H1 (cell line): ENCODE results near the gene GPLD1. TPM values are rescaled to one million over a fixed set of nuclear protein-coding genes. Genes with fewer than 3 reads are reported as not detected.

Experiments
- CBX8 ChIP-seq: fragments of 300-800, 300-1000 bp; sonication (generic); IDR thresholded peaks from 2 replicates; pipeline ENCODE4 v1.7.1; 2016; ENCODE audit warnings: low read depth, low read length, borderline replicate concordance
- FOSL1 ChIP-seq: IDR thresholded peaks from 2 replicates; pipeline ENCODE4 v1.6.1; 2011; ENCODE audit warnings: mild to moderate bottlenecking, low read depth, low read length, moderate library complexity; ENCODE audit not compliant: insufficient read depth
- HDAC6 ChIP-seq: IDR thresholded peaks from one replicate; pipeline ENCODE4 v1.7.1; 2012; ENCODE audit warnings: low read depth, mild to moderate bottlenecking, inconsistent platforms, low read length, moderate library complexity
- SIN3A ChIP-seq, 2 experiments: IDR thresholded peaks in 1 of 2; conservative IDR thresholded peaks in 1 of 2; 2 replicates each; pipeline ENCODE4 v1.6.1; 2011 to 2012; ENCODE audit warnings: low read length in 2 of 2, improper control_type of control experiment in 1 of 2, low read depth in 1 of 2, mild to moderate bottlenecking in 1 of 2
- SRF ChIP-seq: IDR thresholded peaks from 2 replicates; pipeline ENCODE4 v1.6.1; 2011; ENCODE audit warnings: mild to moderate bottlenecking, low read depth, low read length, moderate library complexity
- TAF1 ChIP-seq: IDR thresholded peaks from 2 replicates; pipeline ENCODE4 v1.6.1; 2011; ENCODE audit warnings: mild to moderate bottlenecking, low read depth, low read length
- YY1 ChIP-seq: IDR thresholded peaks from 2 replicates; pipeline ENCODE4 v1.6.1; 2011; ENCODE audit warnings: low read depth, mild to moderate bottlenecking, low read length
- polyA plus RNA-seq, 7 experiments: library from polyadenylated mRNA; depleted of rRNA in 3 of 7; stranded (reverse) in 5 of 7; unstranded in 2 of 7; fragments of >200 nt in 5 of 7; fragments of 200-250 nt in 2 of 7; gene quantifications; 1 replicate in 5 of 7; 2 replicates in 1 of 7; 4 replicates in 1 of 7; pipeline versions ENCODE4 v1.2.1 to v1.2.3, GENCODE V29; 2011 to 2013; ENCODE audit warnings: missing spikeins in 2 of 7, mixed read lengths in 2 of 7
- total RNA-seq: library from RNA; stranded (reverse); fragmentation: NEBNext Ultra II Directional; extraction: Animal tissue kit (Norgen Biotek cat#: 25700); gene quantifications from 2 replicates; pipeline ENCODE4 v1.2.1, GENCODE V29; 2021
- TF ChIP-seq, protein P1 (sequence below): fragments of 300-600 bp; sonication (generic); IDR thresholded peaks from 2 replicates; pipeline ENCODE4 v1.7.1; 2012; ENCODE audit warnings: low read length, moderate library complexity, mild to moderate bottlenecking, inconsistent platforms; ENCODE audit not compliant: insufficient replicate concordance
- TF ChIP-seq, protein P2 (sequence below): IDR thresholded peaks from 2 replicates; pipeline ENCODE4 v1.6.1; 2011; ENCODE audit warnings: low read length, improper control_type of control experiment

GPLD1 gene
- total and polyA plus RNA-seq, 2 of the 8 experiments (the other 6 are each of a cell fraction or from before 2014, with no cell fraction given): 3.7 to 5.3 TPM

DNA sequence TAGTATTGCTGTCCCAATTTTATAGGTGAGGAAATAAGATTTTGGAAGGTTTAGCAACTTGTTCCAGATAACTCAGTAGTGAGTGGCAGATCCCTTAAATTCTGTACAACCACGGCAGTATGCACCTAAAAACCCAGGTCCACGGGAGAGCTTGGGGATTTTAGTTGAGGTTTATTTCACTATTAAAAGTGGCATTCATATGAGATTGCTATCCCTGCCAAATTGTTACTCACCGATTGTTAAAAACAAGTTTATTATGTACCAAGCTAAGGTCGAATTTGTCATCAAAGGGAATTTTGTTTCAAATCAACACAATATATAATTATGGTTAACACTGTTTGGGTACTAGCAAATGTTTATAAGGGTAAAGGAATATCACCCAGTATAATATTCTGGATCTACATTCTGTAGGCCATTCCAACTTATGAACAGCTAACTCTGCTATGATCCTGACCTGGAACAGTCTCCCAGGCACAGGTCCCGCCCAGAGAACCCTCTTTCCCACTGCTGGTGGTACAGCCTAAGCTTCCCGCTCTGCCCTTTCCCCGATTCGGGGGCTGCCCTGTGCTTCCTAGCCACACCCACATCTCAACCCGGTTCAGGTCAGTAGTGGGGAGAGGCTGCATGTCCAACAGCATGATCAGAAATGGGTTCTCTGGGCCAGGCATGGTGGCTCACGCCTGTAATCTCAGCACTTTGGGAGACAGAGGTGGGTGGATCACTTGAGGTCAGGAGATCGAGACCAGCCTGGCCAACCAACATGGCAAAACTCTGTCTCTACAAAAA, 24.9 kb downstream of the GPLD1 start (continued):
- TF ChIP-seq, protein P1, sequence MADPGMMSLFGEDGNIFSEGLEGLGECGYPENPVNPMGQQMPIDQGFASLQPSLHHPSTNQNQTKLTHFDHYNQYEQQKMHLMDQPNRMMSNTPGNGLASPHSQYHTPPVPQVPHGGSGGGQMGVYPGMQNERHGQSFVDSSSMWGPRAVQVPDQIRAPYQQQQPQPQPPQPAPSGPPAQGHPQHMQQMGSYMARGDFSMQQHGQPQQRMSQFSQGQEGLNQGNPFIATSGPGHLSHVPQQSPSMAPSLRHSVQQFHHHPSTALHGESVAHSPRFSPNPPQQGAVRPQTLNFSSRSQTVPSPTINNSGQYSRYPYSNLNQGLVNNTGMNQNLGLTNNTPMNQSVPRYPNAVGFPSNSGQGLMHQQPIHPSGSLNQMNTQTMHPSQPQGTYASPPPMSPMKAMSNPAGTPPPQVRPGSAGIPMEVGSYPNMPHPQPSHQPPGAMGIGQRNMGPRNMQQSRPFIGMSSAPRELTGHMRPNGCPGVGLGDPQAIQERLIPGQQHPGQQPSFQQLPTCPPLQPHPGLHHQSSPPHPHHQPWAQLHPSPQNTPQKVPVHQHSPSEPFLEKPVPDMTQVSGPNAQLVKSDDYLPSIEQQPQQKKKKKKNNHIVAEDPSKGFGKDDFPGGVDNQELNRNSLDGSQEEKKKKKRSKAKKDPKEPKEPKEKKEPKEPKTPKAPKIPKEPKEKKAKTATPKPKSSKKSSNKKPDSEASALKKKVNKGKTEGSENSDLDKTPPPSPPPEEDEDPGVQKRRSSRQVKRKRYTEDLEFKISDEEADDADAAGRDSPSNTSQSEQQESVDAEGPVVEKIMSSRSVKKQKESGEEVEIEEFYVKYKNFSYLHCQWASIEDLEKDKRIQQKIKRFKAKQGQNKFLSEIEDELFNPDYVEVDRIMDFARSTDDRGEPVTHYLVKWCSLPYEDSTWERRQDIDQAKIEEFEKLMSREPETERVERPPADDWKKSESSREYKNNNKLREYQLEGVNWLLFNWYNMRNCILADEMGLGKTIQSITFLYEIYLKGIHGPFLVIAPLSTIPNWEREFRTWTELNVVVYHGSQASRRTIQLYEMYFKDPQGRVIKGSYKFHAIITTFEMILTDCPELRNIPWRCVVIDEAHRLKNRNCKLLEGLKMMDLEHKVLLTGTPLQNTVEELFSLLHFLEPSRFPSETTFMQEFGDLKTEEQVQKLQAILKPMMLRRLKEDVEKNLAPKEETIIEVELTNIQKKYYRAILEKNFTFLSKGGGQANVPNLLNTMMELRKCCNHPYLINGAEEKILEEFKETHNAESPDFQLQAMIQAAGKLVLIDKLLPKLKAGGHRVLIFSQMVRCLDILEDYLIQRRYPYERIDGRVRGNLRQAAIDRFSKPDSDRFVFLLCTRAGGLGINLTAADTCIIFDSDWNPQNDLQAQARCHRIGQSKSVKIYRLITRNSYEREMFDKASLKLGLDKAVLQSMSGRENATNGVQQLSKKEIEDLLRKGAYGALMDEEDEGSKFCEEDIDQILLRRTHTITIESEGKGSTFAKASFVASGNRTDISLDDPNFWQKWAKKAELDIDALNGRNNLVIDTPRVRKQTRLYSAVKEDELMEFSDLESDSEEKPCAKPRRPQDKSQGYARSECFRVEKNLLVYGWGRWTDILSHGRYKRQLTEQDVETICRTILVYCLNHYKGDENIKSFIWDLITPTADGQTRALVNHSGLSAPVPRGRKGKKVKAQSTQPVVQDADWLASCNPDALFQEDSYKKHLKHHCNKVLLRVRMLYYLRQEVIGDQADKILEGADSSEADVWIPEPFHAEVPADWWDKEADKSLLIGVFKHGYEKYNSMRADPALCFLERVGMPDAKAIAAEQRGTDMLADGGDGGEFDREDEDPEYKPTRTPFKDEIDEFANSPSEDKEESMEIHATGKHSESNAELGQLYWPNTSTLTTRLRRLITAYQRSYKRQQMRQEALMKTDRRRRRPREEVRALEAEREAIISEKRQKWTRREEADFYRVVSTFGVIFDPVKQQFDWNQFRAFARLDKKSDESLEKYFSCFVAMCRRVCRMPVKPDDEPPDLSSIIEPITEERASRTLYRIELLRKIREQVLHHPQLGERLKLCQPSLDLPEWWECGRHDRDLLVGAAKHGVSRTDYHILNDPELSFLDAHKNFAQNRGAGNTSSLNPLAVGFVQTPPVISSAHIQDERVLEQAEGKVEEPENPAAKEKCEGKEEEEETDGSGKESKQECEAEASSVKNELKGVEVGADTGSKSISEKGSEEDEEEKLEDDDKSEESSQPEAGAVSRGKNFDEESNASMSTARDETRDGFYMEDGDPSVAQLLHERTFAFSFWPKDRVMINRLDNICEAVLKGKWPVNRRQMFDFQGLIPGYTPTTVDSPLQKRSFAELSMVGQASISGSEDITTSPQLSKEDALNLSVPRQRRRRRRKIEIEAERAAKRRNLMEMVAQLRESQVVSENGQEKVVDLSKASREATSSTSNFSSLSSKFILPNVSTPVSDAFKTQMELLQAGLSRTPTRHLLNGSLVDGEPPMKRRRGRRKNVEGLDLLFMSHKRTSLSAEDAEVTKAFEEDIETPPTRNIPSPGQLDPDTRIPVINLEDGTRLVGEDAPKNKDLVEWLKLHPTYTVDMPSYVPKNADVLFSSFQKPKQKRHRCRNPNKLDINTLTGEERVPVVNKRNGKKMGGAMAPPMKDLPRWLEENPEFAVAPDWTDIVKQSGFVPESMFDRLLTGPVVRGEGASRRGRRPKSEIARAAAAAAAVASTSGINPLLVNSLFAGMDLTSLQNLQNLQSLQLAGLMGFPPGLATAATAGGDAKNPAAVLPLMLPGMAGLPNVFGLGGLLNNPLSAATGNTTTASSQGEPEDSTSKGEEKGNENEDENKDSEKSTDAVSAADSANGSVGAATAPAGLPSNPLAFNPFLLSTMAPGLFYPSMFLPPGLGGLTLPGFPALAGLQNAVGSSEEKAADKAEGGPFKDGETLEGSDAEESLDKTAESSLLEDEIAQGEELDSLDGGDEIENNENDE: no peak
- TF ChIP-seq FOSL1 (no peak), CBX8 (no peak), SRF (no peak), TAF1 (no peak), SIN3A (conservative IDR thresholded peaks at IDR 0.05 in 1 of 2, IDR thresholded peaks at IDR 0.05 in 1 of 2; ENCODE audit: low read depth in 1 of 2, low read length in 2 of 2) (no peak), YY1 (no peak), HDAC6 (no peak)
- TF ChIP-seq, protein P2, sequence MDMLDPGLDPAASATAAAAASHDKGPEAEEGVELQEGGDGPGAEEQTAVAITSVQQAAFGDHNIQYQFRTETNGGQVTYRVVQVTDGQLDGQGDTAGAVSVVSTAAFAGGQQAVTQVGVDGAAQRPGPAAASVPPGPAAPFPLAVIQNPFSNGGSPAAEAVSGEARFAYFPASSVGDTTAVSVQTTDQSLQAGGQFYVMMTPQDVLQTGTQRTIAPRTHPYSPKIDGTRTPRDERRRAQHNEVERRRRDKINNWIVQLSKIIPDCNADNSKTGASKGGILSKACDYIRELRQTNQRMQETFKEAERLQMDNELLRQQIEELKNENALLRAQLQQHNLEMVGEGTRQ: no peak
